ENCODE results near the gene CCNB2. TPM values are rescaled to one million over a fixed set of nuclear protein-coding genes. Genes with fewer than 3 reads are reported as not detected.
A peak's percentile ranks its signal among the peaks of the same experiment; 100 is the strongest.
"Not testable (repeated sequence)": the region's sequence is repeated elsewhere in the genome, so short reads cannot be mapped to it uniquely, and the experiment has no call there.

CCNB2 gene
- 0.40 TPM for total RNA-seq
- long read RNA-seq, partial matches to known transcripts, result 0 of 1 reads
- long read RNA-seq, other reads (novel, unspliced or antisense), result 1 of 1 reads

- peak; percentile 94 for DNase-seq (ENCODE audit: low spot score)
- intact Hi-C loops (cut with DNase I), result no loop called here
These were observed at the start of gene CCNB2 for GRCh38 chr15:59104912-59105732. CCNB2 (plus strand) TSS chr15:59105146; CDS start chr15:59105269, 123 bp downstream.

GRCh38 chr15:59059076-59059597, 45.8 kb upstream of the CCNB2 start:
- DNase-seq (ENCODE audit: low spot score), result no peak
- intact Hi-C loops (cut with DNase I), result no loop called here

- no peak for DNase-seq (ENCODE audit: low spot score)
- intact Hi-C loops (cut with DNase I), result no loop called here
These were observed 44.6 kb upstream of the CCNB2 start for GRCh38 chr15:59060348-59060747.

GRCh38 chr15:59063042-59063441, 41.9 kb upstream of the CCNB2 start:
- intact Hi-C loops (cut with DNase I), result no loop called here
- DNase-seq (ENCODE audit: low spot score), result no peak

- intact Hi-C loops (cut with DNase I), result no loop called here
- DNase-seq (ENCODE audit: low spot score), result no peak
These were observed 35.5 kb upstream of the CCNB2 start for GRCh38 chr15:59069430-59069829.

GRCh38 chr15:59074607-59075006, 30.3 kb upstream of the CCNB2 start:
- intact Hi-C loops (cut with DNase I), result no loop called here
- no peak for DNase-seq (ENCODE audit: low spot score)

- intact Hi-C loops (cut with DNase I), result no loop called here
- DNase-seq (ENCODE audit: low spot score), result no peak
These were observed 17.2 kb upstream of the CCNB2 start for GRCh38 chr15:59087731-59088130.

- intact Hi-C loops (cut with DNase I), result no loop called here
- no peak for DNase-seq (ENCODE audit: low spot score)
These were observed 10.9 kb upstream of the CCNB2 start for GRCh38 chr15:59094077-59094476.

- DNase-seq (ENCODE audit: low spot score), result no peak
- intact Hi-C loops (cut with DNase I), result no loop called here
These were observed 8.5 kb upstream of the CCNB2 start for GRCh38 chr15:59096429-59096828.

- intact Hi-C loops (cut with DNase I), result no loop called here
These were observed 5.7 kb upstream of the CCNB2 start for GRCh38 chr15:59099162-59099685.

GRCh38 chr15:59104602-59104911, 389 bp upstream of the CCNB2 start:
- intact Hi-C loops (cut with DNase I), result no loop called here
- no peak for DNase-seq (ENCODE audit: low spot score)

More at GRCh38 chr15:59099162-59099685, 5.7 kb upstream of the CCNB2 start:
- no peak for DNase-seq (ENCODE audit: low spot score)

GRCh38 chr15:59105854-59106253, 908 bp downstream of the CCNB2 start:
- DNase-seq (ENCODE audit: low spot score), result no peak
- intact Hi-C loops (cut with DNase I), result no loop called here

GRCh38 chr15:59111251-59111650, 6.3 kb downstream of the CCNB2 start:
- no peak for DNase-seq (ENCODE audit: low spot score)
- intact Hi-C loops (cut with DNase I), result no loop called here

- intact Hi-C loops (cut with DNase I), result no loop called here
- DNase-seq (ENCODE audit: low spot score), result no peak
These were observed 10.1 kb downstream of the CCNB2 start for GRCh38 chr15:59115047-59115446.

- DNase-seq (ENCODE audit: low spot score), result no peak
- intact Hi-C loops (cut with DNase I), result no loop called here
These were observed 11.2 kb downstream of the CCNB2 start for GRCh38 chr15:59116141-59116540.

- intact Hi-C loops (cut with DNase I), result no loop called here
- DNase-seq (ENCODE audit: low spot score), result no peak
These were observed 11.8 kb downstream of the CCNB2 start for GRCh38 chr15:59116771-59117170.

- intact Hi-C loops (cut with DNase I), result no loop called here
- no peak for DNase-seq (ENCODE audit: low spot score)
These were observed 14.7 kb downstream of the CCNB2 start for GRCh38 chr15:59119625-59120024.

- intact Hi-C loops (cut with DNase I), result no loop called here
- DNase-seq (ENCODE audit: low spot score), result no peak
These were observed 16.0 kb downstream of the CCNB2 start for GRCh38 chr15:59120937-59121336.

GRCh38 chr15:59124261-59124660, 19.3 kb downstream of the CCNB2 start:
- intact Hi-C loops (cut with DNase I), result no loop called here

GRCh38 chr15:59125683-59126082, 20.7 kb downstream of the CCNB2 start:
- DNase-seq (ENCODE audit: low spot score); intact Hi-C loops (cut with DNase I): not testable (repeated sequence)

More at GRCh38 chr15:59124261-59124660, 19.3 kb downstream of the CCNB2 start:
- no peak for DNase-seq (ENCODE audit: low spot score)

GRCh38 chr15:59127255-59127654, 22.3 kb downstream of the CCNB2 start:
- DNase-seq (ENCODE audit: low spot score); intact Hi-C loops (cut with DNase I): not testable (repeated sequence)
